ENCODE data around the gene TCERG1L.

DNA sequence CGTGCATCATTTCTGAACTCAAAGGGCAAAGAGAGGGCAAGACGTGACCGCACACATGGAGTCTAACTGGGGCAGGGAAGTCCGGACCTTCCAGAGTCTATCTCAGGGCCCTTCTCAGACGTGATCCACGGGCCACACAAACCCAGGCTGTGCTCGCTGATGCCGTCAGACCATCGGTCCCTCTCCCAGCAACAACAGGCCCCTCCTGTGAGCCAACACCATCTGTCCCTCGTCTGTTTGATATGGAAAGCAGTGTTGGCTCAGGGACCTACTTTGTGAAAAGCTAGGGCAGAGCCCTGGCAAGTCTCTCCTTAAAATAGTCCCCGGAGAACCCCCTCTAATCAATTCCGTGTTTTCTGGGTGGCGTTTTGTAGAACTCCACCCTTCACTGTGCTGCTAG, 208.8 kb downstream of the TCERG1L start:
- TF ChIP-seq, protein P1, sequence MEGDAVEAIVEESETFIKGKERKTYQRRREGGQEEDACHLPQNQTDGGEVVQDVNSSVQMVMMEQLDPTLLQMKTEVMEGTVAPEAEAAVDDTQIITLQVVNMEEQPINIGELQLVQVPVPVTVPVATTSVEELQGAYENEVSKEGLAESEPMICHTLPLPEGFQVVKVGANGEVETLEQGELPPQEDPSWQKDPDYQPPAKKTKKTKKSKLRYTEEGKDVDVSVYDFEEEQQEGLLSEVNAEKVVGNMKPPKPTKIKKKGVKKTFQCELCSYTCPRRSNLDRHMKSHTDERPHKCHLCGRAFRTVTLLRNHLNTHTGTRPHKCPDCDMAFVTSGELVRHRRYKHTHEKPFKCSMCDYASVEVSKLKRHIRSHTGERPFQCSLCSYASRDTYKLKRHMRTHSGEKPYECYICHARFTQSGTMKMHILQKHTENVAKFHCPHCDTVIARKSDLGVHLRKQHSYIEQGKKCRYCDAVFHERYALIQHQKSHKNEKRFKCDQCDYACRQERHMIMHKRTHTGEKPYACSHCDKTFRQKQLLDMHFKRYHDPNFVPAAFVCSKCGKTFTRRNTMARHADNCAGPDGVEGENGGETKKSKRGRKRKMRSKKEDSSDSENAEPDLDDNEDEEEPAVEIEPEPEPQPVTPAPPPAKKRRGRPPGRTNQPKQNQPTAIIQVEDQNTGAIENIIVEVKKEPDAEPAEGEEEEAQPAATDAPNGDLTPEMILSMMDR (IDR thresholded peaks at IDR 0.05), result no peak
- TF ChIP-seq POLR2A (IDR thresholded peaks at IDR 0.05), result no peak
